Mesodermal cell (in vitro differentiated cells): ENCODE data around the gene MIOX.
A peak's percentile ranks its signal among the peaks of the same experiment; 100 is the strongest.

ENCODE experiments used
- H3K27ac ChIP-seq: 2 replicates; pipeline ENCODE4 v1.7.0; 2013; ENCODE audit warnings: mild to moderate bottlenecking, low read depth, low read length, moderate library complexity; ENCODE audit not compliant: severe bottlenecking
- H3K36me3 ChIP-seq: 2 replicates; pipeline ENCODE4 v1.7.1; 2013; ENCODE audit warnings: mild to moderate bottlenecking, low read length, moderate library complexity; ENCODE audit not compliant: control insufficient read depth, insufficient read depth
- H3K4me1 ChIP-seq: one replicate; pipeline ENCODE4 v1.7.1; 2013; ENCODE audit warnings: mild to moderate bottlenecking, low read length; ENCODE audit not compliant: insufficient read depth, control insufficient read depth, poor library complexity, severe bottlenecking
- H3K4me3 ChIP-seq: 2 replicates; pipeline ENCODE4 v1.7.0; 2013; ENCODE audit warnings: low read length, control low read depth, mild to moderate bottlenecking; ENCODE audit not compliant: insufficient read depth, poor library complexity, severe bottlenecking; ENCODE audit errors: extremely low read depth
- H3K9me3 ChIP-seq: 2 replicates; pipeline ENCODE4 v1.7.1; 2013; ENCODE audit warnings: mild to moderate bottlenecking, low read length, moderate library complexity; ENCODE audit not compliant: control insufficient read depth
- WGBS, 2 experiments: methylation state at CpG; one replicate each; pipeline ENCODE4 v1.1.5; 2013; ENCODE audit warnings: missing lambda C conversion rate in 2 of 2; ENCODE audit not compliant: insufficient coverage in 2 of 2; 5-methylcytosine and 5-hydroxymethylcytosine counted together

The MIOX gene

DNA sequence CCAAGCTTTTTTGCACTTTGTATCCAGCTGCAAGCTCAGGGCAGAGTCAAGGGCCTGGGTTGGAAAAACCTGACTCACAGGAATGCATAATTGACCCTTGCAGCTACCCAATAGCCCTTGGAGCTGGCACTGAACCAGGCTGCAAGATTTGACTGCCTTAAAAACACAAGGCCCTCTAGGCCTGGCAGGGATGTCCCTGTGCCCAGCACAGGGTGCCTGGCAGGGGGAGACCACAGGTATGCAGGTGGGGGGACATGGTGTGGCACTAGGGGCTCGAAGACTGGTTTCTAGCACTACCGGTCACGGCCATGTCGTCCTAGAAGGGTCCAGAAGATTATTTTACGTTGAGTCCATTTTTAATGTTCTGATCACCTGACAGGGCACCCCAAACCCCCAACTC lies 42.0 kb upstream of the MIOX start:
- no peak overlapping the region for H3K4me3 ChIP-seq
- no peaks in the 10 kb centered on the region for H3K9me3 ChIP-seq
- no peak overlapping the region for H3K27ac ChIP-seq
- H3K36me3 ChIP-seq, result peaks cover 78% of the 10 kb centered on the region
- peaks cover 7% of the 10 kb centered on the region for H3K4me1 ChIP-seq
- WGBS, 2 experiments, result 93 to 96% methylated on average over 5 of the region's 5 CpGs

DNA sequence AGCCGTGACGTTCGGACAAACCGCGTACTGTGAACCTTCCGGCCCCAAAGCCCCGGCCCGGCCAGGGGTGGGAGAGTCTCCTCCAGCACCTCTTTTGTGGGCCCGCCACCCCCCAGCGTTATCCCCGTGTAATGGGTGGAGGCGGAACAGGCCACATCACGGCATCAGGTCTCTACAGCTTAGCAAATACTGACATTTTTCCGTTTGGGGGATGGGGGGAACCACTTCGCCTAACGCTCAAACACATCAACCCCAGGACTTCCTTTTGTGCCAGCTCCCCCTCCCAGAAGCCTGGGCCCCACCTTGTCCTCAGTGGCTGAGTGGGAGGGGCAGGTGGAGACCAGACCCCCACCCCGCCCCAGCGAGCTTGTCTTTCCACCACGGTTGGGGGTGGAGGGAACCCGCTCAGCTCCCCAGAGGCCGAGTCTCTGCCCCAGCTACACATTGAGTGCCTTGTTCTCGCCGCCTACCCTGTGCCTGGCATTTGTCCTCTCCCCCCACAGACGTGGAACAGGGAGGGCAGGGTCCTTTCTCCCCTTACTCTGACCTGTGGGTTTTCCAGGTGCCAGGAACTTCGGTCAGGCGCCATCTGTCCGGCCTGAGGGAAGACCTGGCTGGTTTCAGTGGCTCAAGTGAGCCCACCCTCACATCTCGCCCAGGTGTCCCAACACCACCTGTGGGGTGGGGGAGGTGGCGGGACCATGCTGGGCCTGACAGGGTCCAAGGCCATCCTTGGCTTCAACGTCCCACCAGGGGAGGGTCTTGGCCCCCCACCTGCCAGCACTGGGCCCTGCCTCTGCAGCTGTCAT lies 41.4 kb upstream of the MIOX start:
- Histone ChIP-seq H3K4me1 (peaks cover 7% of the 10 kb centered on the region), H3K4me3 (no peak overlapping the region), H3K36me3 (peaks cover 78% of the 10 kb centered on the region), H3K9me3 (no peaks in the 10 kb centered on the region), H3K27ac (peak overlapping the region; percentile 57)
- WGBS, 2 experiments, result 85 to 91% methylated on average over 10 to 21 of the region's 30 CpGs

DNA sequence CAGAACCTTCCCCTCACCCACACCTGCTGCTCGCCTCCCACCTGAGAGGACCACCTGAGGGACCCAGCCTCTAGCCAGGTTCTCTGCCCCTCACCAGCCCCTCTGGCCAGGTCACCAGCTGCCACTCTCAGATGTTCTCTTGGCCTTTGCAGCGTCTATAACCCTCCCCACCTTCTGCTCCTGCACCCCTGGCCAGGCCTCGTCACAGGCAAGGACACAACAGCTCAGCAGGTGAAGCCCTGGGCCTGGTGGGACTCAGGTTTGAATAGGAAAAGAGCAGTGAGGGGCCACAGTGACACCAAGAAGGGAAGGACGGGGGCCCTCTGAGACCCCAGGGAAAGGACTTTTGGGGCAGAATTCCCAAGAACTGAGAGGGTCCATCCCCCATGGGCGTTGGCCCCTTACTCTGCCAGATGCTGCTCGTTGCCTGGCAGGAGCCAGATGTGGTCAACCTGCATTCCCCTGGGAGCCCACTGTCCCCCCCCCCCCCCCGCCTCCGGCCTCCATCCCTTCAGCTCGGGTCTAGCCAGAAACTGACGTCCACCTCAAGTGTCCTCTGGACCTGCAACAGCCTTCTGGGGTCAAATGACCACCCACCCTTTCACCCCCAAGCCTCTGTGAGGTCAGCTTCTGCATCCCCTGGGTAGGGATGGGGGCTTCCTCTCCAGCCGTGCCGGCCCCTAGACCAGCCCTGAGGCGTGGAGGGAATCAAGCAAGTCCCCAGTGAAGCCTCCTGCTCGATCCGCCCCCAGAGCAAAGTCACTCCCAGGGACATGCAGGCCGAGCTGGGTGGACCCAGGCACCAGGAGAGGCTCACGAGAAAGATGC lies 40.6 kb upstream of the MIOX start:
- Histone ChIP-seq H3K4me1 (peaks cover 7% of the 10 kb centered on the region), H3K4me3 (no peak overlapping the region), H3K27ac (no peak overlapping the region), H3K9me3 (no peaks in the 10 kb centered on the region), H3K36me3 (peaks cover 78% of the 10 kb centered on the region)
- 96 to 98% methylated on average over 7 to 11 of the region's 17 CpGs for WGBS, 2 experiments

DNA sequence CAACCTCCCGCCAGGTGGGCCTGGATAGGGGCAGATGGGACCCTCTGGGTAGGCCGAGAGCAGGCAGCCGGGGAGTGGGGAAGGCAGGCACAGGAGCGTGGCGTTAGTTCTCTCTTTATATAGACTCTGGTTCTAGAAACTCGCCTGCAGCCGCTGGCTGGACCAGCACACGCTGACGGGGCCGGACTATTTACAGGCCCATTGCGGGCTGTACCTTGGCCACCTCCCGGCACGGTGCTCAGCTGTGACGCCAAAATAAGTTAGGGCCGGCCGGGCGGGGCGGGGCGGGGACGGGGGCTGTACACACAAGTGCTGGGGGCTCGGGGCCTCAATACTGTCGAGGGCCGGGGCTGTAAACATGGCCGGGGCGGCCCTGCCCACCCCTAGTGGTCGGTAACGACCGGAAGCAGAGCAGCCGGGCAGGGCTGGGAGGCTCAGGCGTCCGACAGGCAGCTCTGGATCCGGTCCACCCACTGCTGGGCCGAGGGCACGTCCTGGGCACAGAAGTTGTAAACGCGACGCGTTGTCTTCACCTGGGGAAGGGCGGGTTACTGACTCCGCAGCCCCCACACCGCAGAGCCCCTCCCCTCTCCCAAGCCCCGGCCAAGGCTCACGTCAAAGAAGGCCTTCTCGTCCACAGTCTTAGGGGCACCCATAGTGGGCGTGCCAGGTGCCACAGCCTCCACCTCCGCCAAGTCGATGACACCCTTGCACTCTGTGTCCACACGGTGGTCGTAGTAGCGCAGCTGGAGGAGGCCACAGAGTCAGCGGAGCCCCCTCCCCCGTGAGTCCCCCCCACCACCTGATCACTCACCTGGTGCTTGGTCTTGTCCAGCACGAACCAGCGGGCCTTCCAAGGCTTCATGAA lies 39.7 kb upstream of the MIOX start:
- H3K36me3 ChIP-seq, result peaks cover 77% of the 10 kb centered on the region
- 93 to 95% methylated on average over 51 to 54 of the region's 54 CpGs for WGBS, 2 experiments
- peaks cover 7% of the 10 kb centered on the region for H3K4me1 ChIP-seq
- no peaks in the 10 kb centered on the region for H3K9me3 ChIP-seq
- no peak overlapping the region for H3K27ac ChIP-seq
- no peak overlapping the region for H3K4me3 ChIP-seq

DNA sequence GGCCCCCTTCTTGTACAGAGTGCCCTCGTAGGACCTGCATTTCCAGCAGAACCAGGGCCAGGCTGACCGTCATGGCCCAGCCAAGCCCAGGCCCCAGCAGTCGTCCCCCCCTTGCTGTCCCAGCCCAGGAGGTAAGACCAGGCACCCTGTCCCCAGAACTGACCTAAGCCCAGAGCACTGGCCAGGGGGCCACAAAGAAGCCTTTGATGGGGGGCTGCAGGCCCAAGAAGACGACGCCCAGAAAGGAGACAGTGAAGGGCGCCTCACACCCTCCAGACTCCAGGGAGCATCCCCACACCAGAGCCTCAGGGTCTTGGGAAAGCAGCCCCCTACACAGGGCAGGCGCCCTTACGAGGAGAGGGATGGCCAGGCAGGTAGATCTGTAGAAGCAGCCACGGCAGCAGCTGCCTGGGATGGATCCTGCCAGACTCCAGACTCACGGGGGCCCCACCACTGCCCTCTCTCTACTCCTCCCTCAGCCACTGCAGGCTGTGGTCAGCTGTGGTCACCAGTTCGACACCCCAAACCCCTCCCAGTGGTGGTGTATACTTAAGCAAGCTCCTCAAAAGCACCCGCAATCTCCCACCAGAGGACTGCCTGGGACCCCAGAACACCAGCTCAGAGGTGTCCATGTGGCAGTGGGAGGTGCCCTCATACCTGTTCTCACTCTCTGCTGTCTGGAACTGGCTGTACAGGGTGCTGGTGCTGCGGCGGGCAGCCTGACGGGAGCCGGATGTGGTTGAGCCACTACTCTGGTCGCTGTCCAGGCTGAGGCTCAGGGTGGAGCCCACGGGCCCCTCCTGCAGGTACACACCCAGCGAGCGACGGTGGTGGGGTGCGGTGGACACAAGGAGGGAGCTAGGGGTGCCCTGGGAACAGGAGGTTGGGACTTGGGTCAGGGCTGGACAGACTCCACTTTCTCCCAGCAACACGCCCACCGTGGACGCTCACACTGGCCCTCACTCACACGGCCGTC lies 38.8 kb upstream of the MIOX start:
- Histone ChIP-seq H3K36me3 (peaks cover 80% of the 10 kb centered on the region), H3K4me1 (peaks cover 7% of the 10 kb centered on the region), H3K27ac (no peak overlapping the region), H3K4me3 (no peak overlapping the region), H3K9me3 (no peaks in the 10 kb centered on the region)
- WGBS, 2 experiments, result 95 to 96% methylated on average over 20 of the region's 27 CpGs

DNA sequence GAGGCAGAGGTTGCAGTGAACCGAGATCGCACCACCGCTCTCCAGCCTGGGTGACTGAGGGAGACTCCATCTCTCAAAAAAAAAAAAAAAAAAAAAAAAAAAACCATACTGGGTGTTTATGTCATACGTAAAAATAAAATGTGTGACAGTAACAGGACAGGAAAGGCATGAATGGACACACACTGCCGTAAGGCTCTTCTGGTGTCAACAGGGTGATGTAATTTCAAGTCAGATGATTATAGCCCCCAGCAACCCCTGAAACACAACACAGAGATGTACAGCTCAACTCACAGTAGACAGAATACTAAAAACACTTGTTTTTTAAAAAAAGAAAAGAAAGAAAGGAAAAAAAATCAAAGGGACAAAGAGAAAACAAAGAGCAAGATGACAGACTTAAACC lies 34.0 kb upstream of the MIOX start:
- no peak overlapping the region for H3K4me3 ChIP-seq
- peaks cover 83% of the 10 kb centered on the region for H3K36me3 ChIP-seq
- H3K27ac ChIP-seq, result no peak overlapping the region
- H3K9me3 ChIP-seq, result no peaks in the 10 kb centered on the region
- no CpG with 5 or more reads among the region's 5 CpGs for WGBS, 2 experiments
- no peaks in the 10 kb centered on the region for H3K4me1 ChIP-seq

DNA sequence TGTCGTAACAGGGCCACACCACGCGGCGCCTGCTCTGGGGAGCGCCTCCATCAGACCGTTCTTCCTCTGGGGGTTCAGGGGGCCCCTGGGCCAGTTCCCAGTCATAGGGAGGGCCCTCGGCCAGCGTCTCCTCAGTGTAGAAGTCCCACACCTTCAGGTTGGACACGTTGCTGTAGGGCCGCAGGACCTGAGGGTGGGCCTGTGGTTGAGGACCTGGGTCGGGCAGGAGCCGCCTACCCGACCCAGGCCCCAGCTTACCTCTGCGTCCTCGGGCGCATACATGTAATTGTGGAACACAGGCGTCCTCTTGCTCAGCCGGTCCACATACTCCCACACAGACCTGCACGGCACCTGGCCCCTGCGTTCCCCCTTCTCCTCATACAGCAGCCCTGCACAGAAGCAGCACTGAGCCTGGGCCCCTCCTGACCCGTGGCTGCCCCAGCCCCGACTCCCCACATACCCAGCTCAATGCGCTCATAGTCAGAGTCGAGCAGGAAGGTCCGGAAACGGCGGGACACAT lies 32.0 kb upstream of the MIOX start:
- H3K36me3 ChIP-seq, result peaks cover 70% of the 10 kb centered on the region
- WGBS, 2 experiments, result 93 to 94% methylated on average over 20 to 27 of the region's 27 CpGs
- no peak overlapping the region for H3K4me3 ChIP-seq
- no peak overlapping the region for H3K27ac ChIP-seq
- H3K4me1 ChIP-seq, result no peaks in the 10 kb centered on the region
- no peaks in the 10 kb centered on the region for H3K9me3 ChIP-seq

DNA sequence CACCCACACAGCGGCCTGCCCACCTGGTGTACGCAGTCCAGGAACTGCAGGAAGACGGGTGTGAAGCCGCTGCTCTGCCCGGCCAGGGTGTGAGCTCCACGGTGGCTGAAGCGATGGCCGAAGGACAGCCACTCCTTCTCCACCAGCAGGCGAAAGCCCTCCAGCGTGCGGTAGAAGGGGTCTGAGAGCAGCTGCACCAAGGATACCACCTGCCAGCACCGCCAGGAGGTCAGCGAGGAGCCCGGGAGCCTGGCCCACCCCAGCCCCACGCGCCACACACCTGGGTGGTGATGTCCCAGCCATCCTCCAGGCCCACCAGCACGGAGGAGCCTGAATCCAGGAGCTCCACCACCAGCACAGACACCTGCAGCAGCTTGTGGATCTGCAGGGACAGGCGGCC lies 31.5 kb upstream of the MIOX start:
- no peaks in the 10 kb centered on the region for H3K4me1 ChIP-seq
- H3K27ac ChIP-seq, result no peak overlapping the region
- 96 to 98% methylated on average over 18 of the region's 18 CpGs for WGBS, 2 experiments
- no peak overlapping the region for H3K4me3 ChIP-seq
- no peaks in the 10 kb centered on the region for H3K9me3 ChIP-seq
- H3K36me3 ChIP-seq, result peaks cover 69% of the 10 kb centered on the region

DNA sequence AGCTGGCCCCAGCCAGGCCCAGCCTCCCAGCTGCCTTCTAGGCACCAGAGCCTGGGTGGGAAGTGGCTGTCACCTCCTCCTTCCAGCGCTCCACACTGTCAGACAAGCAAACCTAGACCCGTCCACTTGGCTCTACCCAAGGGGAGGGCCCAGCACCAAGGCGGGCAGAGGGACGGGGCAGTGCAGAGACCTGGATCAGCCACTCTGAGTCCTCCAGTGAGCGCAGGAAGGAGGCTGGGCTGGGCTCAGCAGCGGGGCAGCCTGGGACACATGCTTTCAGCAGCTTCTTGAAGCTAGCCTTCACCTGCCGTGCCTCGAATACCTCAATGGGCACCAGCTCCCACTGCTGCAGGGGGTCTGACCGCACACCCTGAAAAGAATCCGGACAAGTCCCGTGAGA lies 30.6 kb upstream of the MIOX start:
- peaks cover 69% of the 10 kb centered on the region for H3K36me3 ChIP-seq
- H3K27ac ChIP-seq, result no peak overlapping the region
- 90 to 98% methylated on average over 5 to 6 of the region's 11 CpGs for WGBS, 2 experiments
- H3K9me3 ChIP-seq, result no peaks in the 10 kb centered on the region
- no peak overlapping the region for H3K4me3 ChIP-seq
- H3K4me1 ChIP-seq, result no peaks in the 10 kb centered on the region
